Central memory CD8-positive, alpha-beta T cell (primary cell): ENCODE measurements around the gene LANCL2.
A peak's percentile ranks its signal among the peaks of the same experiment; 100 is the strongest.

Experiments
- ATAC-seq: fragments of 150-1000 bp; cut with Tn5 transposase; replicated peaks from 2 replicates; pipeline ENCODE4 v1.10.0; 2022; ENCODE audit warnings: mild to moderate bottlenecking, moderate FRiP score, moderate number of reproducible peaks; ENCODE audit not compliant: poor library complexity, severe bottlenecking; ENCODE audit errors: extremely low read depth
- DNase-seq, 2 donors: peaks; one replicate each; pipeline ENCODE4 v3.0.0; 2021; ENCODE audit warnings: low spot score in 2 of 2
- H3K27ac Mint-ChIP-seq: one replicate; pipeline ENCODE4 v1.8.0; 2022; ENCODE audit warnings: low read depth, mild to moderate bottlenecking, moderate library complexity, mixed read lengths
- H3K27me3 Mint-ChIP-seq: one replicate; pipeline ENCODE4 v1.8.0; 2022; ENCODE audit warnings: mixed read lengths
- H3K36me3 Mint-ChIP-seq: one replicate; pipeline ENCODE4 v1.8.0; 2022; ENCODE audit warnings: mild to moderate bottlenecking, moderate library complexity, mixed read lengths; ENCODE audit not compliant: insufficient read depth
- H3K4me1 Mint-ChIP-seq: one replicate; pipeline ENCODE4 v1.8.0; 2022; ENCODE audit warnings: mixed read lengths
- H3K4me3 Mint-ChIP-seq: one replicate; pipeline ENCODE4 v1.8.0; 2022; ENCODE audit warnings: mild to moderate bottlenecking, moderate library complexity, mixed read lengths
- H3K9me3 Mint-ChIP-seq: one replicate; pipeline ENCODE4 v1.8.0; 2022; ENCODE audit warnings: mixed read lengths

Gene LANCL2

DNA sequence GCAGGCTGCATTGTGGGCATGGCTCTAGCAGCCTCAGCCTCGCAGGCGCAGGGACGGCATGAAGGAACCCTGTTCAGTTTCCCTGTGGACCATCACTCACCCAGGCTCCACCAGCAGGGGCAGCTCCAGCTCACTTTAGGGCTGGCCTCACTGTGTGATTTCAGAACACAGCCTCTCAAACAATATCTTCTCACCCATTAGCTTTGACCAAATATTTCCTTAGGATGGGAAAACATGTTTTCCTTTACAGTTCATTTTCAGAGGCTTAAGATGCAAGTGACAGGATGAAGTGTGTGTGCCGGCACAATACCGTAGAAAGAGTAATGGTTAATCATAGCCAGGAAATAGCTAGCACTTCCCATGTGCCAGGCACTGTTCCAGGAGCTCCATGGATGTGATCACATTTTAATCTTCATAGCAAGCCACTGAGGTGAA is 58.2 kb downstream of the LANCL2 start:
- Mint-ChIP-seq H3K27ac (no peak overlapping the region), H3K4me3 (no peak overlapping the region), H3K36me3 (peaks cover 12% of the 10 kb centered on the region)

GRCh38 chr7:55423891-55424290 is 58.8 kb downstream of the LANCL2 start:
- H3K27me3 Mint-ChIP-seq, result no peaks in the 10 kb centered on the region
- peaks cover 12% of the 10 kb centered on the region for H3K36me3 Mint-ChIP-seq
- H3K4me3 Mint-ChIP-seq, result no peak overlapping the region
- DNase-seq, result no peak
- no peak for ATAC-seq
- no peaks in the 10 kb centered on the region for H3K9me3 Mint-ChIP-seq
- no peaks in the 10 kb centered on the region for H3K4me1 Mint-ChIP-seq
- H3K27ac Mint-ChIP-seq, result no peak overlapping the region

More for the DNA sequence above, 58.2 kb downstream of the LANCL2 start:
- Mint-ChIP-seq H3K9me3 (no peaks in the 10 kb centered on the region), H3K27me3 (no peaks in the 10 kb centered on the region), H3K4me1 (no peaks in the 10 kb centered on the region)
- no peak for DNase-seq
- ATAC-seq, result no peak

GRCh38 chr7:55425141-55425752 is 60.1 kb downstream of the LANCL2 start:
- no peaks in the 10 kb centered on the region for H3K27me3 Mint-ChIP-seq
- H3K36me3 Mint-ChIP-seq, result peaks cover 10% of the 10 kb centered on the region
- no peaks in the 10 kb centered on the region for H3K4me1 Mint-ChIP-seq
- no peaks in the 10 kb centered on the region for H3K9me3 Mint-ChIP-seq
- H3K27ac Mint-ChIP-seq, result no peak overlapping the region
- DNase-seq, result no peak
- H3K4me3 Mint-ChIP-seq, result no peak overlapping the region
- ATAC-seq, result no peak

GRCh38 chr7:55426676-55427075 is 61.5 kb downstream of the LANCL2 start:
- ATAC-seq, result no peak

DNA sequence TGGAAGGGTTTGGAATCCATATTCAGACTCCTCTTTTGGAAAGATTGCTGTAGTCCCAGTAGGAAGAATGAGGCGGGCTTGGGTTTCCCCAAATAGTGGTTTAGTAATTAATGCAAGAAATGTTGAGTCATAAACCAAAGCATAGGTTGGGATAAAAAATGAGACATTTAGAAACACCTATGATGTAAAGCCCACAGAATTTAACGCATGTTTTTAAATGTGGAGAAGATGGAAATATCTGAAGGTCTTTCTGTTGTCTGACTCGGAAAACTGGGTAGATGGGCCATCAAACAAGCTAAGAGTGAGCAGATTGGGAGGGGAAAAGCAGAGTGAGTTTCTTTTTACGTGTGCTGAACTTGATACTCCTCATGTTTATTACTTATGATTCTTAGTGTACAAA is 62.2 kb downstream of the LANCL2 start:
- Mint-ChIP-seq H3K36me3 (peaks cover 10% of the 10 kb centered on the region), H3K27ac (no peak overlapping the region), H3K4me1 (no peaks in the 10 kb centered on the region), H3K4me3 (no peak overlapping the region), H3K27me3 (no peaks in the 10 kb centered on the region), H3K9me3 (no peaks in the 10 kb centered on the region)
- no peak for DNase-seq
- ATAC-seq, result no peak

More at GRCh38 chr7:55426676-55427075, 61.5 kb downstream of the LANCL2 start:
- H3K4me3 Mint-ChIP-seq, result no peak overlapping the region
- H3K27me3 Mint-ChIP-seq, result no peaks in the 10 kb centered on the region
- DNase-seq, result no peak
- H3K9me3 Mint-ChIP-seq, result no peaks in the 10 kb centered on the region
- peaks cover 10% of the 10 kb centered on the region for H3K36me3 Mint-ChIP-seq
- H3K27ac Mint-ChIP-seq, result no peak overlapping the region
- no peaks in the 10 kb centered on the region for H3K4me1 Mint-ChIP-seq

- Mint-ChIP-seq H3K27ac (no peak overlapping the region), H3K27me3 (no peaks in the 10 kb centered on the region), H3K4me1 (peaks cover under 1% of the 10 kb centered on the region), H3K36me3 (peaks cover 10% of the 10 kb centered on the region), H3K9me3 (no peaks in the 10 kb centered on the region), H3K4me3 (no peak overlapping the region)
- ATAC-seq, result no peak
- DNase-seq, result no peak
Observed at GRCh38 chr7:55427800-55428199, 62.7 kb downstream of the LANCL2 start.

GRCh38 chr7:55429835-55430499 is 64.8 kb downstream of the LANCL2 start:
- Mint-ChIP-seq H3K4me1 (peaks cover 7% of the 10 kb centered on the region), H3K36me3 (peaks cover 9% of the 10 kb centered on the region), H3K4me3 (no peak overlapping the region), H3K27me3 (no peaks in the 10 kb centered on the region), H3K9me3 (no peaks in the 10 kb centered on the region), H3K27ac (no peak overlapping the region)
- no peak for DNase-seq
- ATAC-seq, result no peak

GRCh38 chr7:55431898-55432297 is 66.8 kb downstream of the LANCL2 start:
- Mint-ChIP-seq H3K4me1 (peaks cover 7% of the 10 kb centered on the region), H3K36me3 (peaks cover 4% of the 10 kb centered on the region), H3K27me3 (no peaks in the 10 kb centered on the region), H3K27ac (no peak overlapping the region), H3K4me3 (no peak overlapping the region), H3K9me3 (no peaks in the 10 kb centered on the region)
- DNase-seq (no peak), ATAC-seq (no peak)

DNA sequence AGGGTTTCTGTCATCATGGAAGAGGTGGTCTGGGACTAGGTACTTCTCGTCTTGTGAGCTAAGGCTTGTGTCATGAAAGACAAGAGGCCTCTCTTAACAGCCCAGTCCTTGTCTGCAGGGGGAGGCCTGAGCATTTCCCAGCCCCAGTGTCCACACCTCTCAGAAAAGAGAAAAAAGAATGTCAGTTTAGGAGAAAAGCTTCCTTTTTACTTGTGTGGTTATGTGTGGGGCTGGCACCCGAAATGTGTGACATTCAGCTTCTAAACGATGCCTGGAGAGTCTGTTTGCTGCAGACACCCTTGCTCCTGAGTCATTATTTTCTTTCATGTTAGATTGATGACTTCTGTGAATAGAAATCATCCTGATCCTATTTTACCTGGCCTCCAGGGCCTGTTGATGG is 67.4 kb downstream of the LANCL2 start:
- DNase-seq (no peak), ATAC-seq (no peak)
- Mint-ChIP-seq H3K27me3 (no peaks in the 10 kb centered on the region), H3K4me3 (no peak overlapping the region), H3K4me1 (peaks cover 7% of the 10 kb centered on the region), H3K36me3 (peaks cover 5% of the 10 kb centered on the region), H3K9me3 (no peaks in the 10 kb centered on the region), H3K27ac (peak overlapping the region; percentile 32)

GRCh38 chr7:55432939-55433784 is 68.0 kb downstream of the LANCL2 start:
- peak overlapping the region; percentile 32 for H3K27ac Mint-ChIP-seq
- no peaks in the 10 kb centered on the region for H3K27me3 Mint-ChIP-seq
- H3K4me1 Mint-ChIP-seq, result peaks cover 7% of the 10 kb centered on the region
- ATAC-seq (no peak), DNase-seq (no peak)
- H3K4me3 Mint-ChIP-seq, result no peak overlapping the region
- no peaks in the 10 kb centered on the region for H3K9me3 Mint-ChIP-seq
- H3K36me3 Mint-ChIP-seq, result peaks cover 7% of the 10 kb centered on the region

DNA sequence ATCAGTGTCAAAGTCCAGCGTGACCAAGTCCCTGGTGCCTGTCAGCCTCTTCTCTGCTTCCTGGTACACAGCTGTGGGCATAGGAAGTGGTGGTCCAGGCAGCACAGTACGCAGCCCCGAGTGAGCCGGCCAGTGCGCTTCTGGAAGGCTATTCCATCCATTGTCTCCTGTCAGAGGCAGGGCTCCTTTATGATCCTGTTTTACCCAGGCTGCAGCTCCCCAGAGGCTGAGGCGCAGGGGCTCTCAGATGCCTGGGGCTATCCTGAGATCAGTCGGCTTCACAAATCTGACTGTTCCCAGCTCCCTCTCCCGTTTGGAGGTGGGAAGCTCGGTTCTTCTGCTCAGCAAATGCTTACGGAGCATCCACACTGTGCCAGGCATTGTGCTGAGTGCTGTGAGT is 70.3 kb downstream of the LANCL2 start:
- no peak overlapping the region for H3K4me3 Mint-ChIP-seq
- peaks cover 10% of the 10 kb centered on the region for H3K36me3 Mint-ChIP-seq
- peaks cover 19% of the 10 kb centered on the region for H3K4me1 Mint-ChIP-seq
- H3K9me3 Mint-ChIP-seq, result no peaks in the 10 kb centered on the region
- peak overlapping the region; percentile 26 for H3K27ac Mint-ChIP-seq
- ATAC-seq (no peak), DNase-seq (no peak)
- no peaks in the 10 kb centered on the region for H3K27me3 Mint-ChIP-seq

DNA sequence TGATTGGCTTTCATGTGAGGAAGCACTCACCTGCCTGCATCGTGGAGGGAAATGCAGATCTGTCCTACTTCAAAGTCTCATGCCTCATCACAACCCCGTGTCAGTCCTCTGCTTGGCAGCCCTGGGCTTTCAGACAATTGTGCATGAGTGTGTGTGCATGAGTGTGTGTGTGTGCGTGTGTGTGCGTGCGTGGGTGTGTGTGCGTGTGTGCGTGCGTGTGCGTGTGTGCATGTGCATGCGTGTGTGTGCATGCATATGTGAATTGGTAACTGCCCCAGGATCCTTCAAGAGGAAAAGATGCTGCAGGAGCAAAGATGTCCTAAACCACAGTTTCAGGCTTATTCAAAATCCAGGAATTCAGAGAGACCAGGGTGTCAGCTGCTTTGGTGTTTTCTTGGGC is 71.3 kb downstream of the LANCL2 start:
- Mint-ChIP-seq H3K4me3 (no peak overlapping the region), H3K27me3 (no peaks in the 10 kb centered on the region), H3K27ac (no peak overlapping the region), H3K36me3 (peaks cover 8% of the 10 kb centered on the region), H3K4me1 (peaks cover 19% of the 10 kb centered on the region), H3K9me3 (no peaks in the 10 kb centered on the region)
- DNase-seq (no peak), ATAC-seq (no peak)

DNA sequence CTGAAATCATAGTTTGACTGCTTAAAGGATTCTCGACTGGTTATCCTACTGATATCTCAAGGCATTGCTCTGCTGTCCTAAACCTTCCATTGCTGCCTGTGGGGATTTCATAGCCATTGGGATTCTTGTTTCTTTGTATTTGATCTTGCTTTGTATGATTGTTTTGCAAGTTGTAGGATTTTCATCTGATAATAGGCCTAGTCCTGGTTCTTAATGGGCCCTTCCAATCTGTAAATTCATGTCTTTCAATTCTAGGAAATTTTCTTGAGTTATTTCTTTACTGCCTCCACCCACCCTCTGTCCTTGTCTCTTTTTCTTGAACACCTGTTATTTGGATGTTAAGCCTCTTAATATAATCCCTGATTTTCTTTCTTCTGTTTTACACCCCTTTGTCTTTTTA is 72.2 kb downstream of the LANCL2 start:
- Mint-ChIP-seq H3K36me3 (peaks cover 8% of the 10 kb centered on the region), H3K4me1 (peaks cover 19% of the 10 kb centered on the region), H3K4me3 (no peak overlapping the region), H3K9me3 (no peaks in the 10 kb centered on the region), H3K27ac (no peak overlapping the region), H3K27me3 (no peaks in the 10 kb centered on the region)
- DNase-seq, result no peak
- no peak for ATAC-seq
